ENCODE data around the gene SDHA. TPM values are rescaled to one million over a fixed set of nuclear protein-coding genes. Genes with fewer than 3 reads are reported as not detected.
"Not testable (repeated sequence)": the region's sequence is repeated elsewhere in the genome, so short reads cannot be mapped to it uniquely, and the experiment has no call there.

Gene SDHA
- total and polyA plus RNA-seq, 5 experiments from 2014 or later: 130 to 200 (median 160) TPM

GRCh38 chr5:219991-220390 lies 1.9 kb downstream of the SDHA start:
- no peaks in the 10 kb centered on the region for H3K9me3 Mint-ChIP-seq
- peak overlapping the region; percentile 90 to 97 (median 95) for H3K4me3 Mint-ChIP-seq
- H3K36me3 Mint-ChIP-seq: peaks cover 0 to 31% (median 9%) of the 10 kb centered on the region in 3 donors
- H3K4me1 Mint-ChIP-seq: peaks cover 19 to 58% (median 55%) of the 10 kb centered on the region in 4 donors
- peak in 1 of 2 donors; percentile 21 for ATAC-seq
- peak in 3 of 10 donors; percentile 32 to 50 (median 50) for DNase-seq
- POLR2A ChIA-PET: interaction anchor here (0.7 to 3.6 kb wide), 4 partner anchors 17 to 173 kb away, joined by 3 to 32 read pairs (median 18); partner anchors contain the start of gene PDCD6
- H3K27ac Mint-ChIP-seq: peak overlapping the region; percentile 86 to 98 (median 96)
- H3K27me3 Mint-ChIP-seq: no peaks in the 10 kb centered on the region

- H3K27me3 Mint-ChIP-seq, POLR2A ChIA-PET, ATAC-seq, H3K4me3 Mint-ChIP-seq, H3K9me3 Mint-ChIP-seq, DNase-seq: not testable (repeated sequence)
- peaks cover 12 to 45% (median 36%) of the 10 kb centered on the region in 4 donors for H3K4me1 Mint-ChIP-seq
- peaks cover 4 to 45% (median 18%) of the 10 kb centered on the region in 3 donors for H3K36me3 Mint-ChIP-seq
- H3K27ac Mint-ChIP-seq: peak overlapping the region in 6 of 10 donors; percentile 13 to 72 (median 40)
Observed at GRCh38 chr5:222951-223715, 5.0 kb downstream of the SDHA start.

GRCh38 chr5:223791-224190 lies 5.7 kb downstream of the SDHA start:
- ATAC-seq (no peak), DNase-seq (no peak)
- Mint-ChIP-seq H3K9me3 (no peaks in the 10 kb centered on the region), H3K4me1 (peaks cover 12 to 45% (median 36%) of the 10 kb centered on the region in 4 donors), H3K4me3 (no peak overlapping the region), H3K27ac (peak overlapping the region in 2 of 10 donors; percentile 22 to 33), H3K27me3 (no peaks in the 10 kb centered on the region), H3K36me3 (peaks cover 6 to 51% (median 19%) of the 10 kb centered on the region in 3 donors)
- POLR2A ChIA-PET: no interaction called here

GRCh38 chr5:225334-225733 lies 7.2 kb downstream of the SDHA start:
- ATAC-seq (no peak), DNase-seq (peak in 1 of 10 donors; percentile 17)
- H3K27ac Mint-ChIP-seq: peak overlapping the region in 3 of 10 donors; percentile 38 to 87 (median 84)
- no peaks in the 10 kb centered on the region for H3K27me3 Mint-ChIP-seq
- peaks cover 14 to 42% (median 28%) of the 10 kb centered on the region in 4 donors for H3K4me1 Mint-ChIP-seq
- H3K4me3 Mint-ChIP-seq: peak overlapping the region in 2 of 10 donors; percentile 22 to 48
- H3K9me3 Mint-ChIP-seq: no peaks in the 10 kb centered on the region
- POLR2A ChIA-PET: no interaction called here
- H3K36me3 Mint-ChIP-seq: peaks cover 12 to 64% (median 26%) of the 10 kb centered on the region in 3 donors

GRCh38 chr5:227375-227774 lies 9.3 kb downstream of the SDHA start:
- ATAC-seq, H3K27me3 Mint-ChIP-seq, H3K9me3 Mint-ChIP-seq, POLR2A ChIA-PET, H3K4me3 Mint-ChIP-seq, DNase-seq: not testable (repeated sequence)
- Mint-ChIP-seq H3K4me1 (peaks cover 8 to 26% (median 11%) of the 10 kb centered on the region in 4 donors), H3K27ac (peak overlapping the region in 1 of 10 donors; percentile 45), H3K36me3 (peaks cover 12 to 84% (median 32%) of the 10 kb centered on the region in 3 donors)

- Mint-ChIP-seq H3K36me3 (peaks cover 12 to 93% (median 32%) of the 10 kb centered on the region in 3 donors), H3K27me3 (no peaks in the 10 kb centered on the region)
Observed at GRCh38 chr5:228886-229285, 10.8 kb downstream of the SDHA start.

GRCh38 chr5:230711-231110 lies 12.6 kb downstream of the SDHA start:
- no peak for DNase-seq
- H3K9me3 Mint-ChIP-seq: no peaks in the 10 kb centered on the region
- POLR2A ChIA-PET: no interaction called here
- H3K4me3 Mint-ChIP-seq: no peak overlapping the region
- H3K27me3 Mint-ChIP-seq: no peaks in the 10 kb centered on the region
- H3K27ac Mint-ChIP-seq: no peak overlapping the region
- peaks cover 12 to 92% (median 34%) of the 10 kb centered on the region in 3 donors for H3K36me3 Mint-ChIP-seq
- no peak for ATAC-seq
- H3K4me1 Mint-ChIP-seq: peaks cover 0 to 6% (median under 1%) of the 10 kb centered on the region in 4 donors

More at GRCh38 chr5:228886-229285, 10.8 kb downstream of the SDHA start:
- ATAC-seq (no peak), DNase-seq (no peak)
- H3K27ac Mint-ChIP-seq: no peak overlapping the region
- H3K4me3 Mint-ChIP-seq: no peak overlapping the region
- H3K9me3 Mint-ChIP-seq: no peaks in the 10 kb centered on the region
- POLR2A ChIA-PET: no interaction called here
- peaks cover 0 to 15% (median 3%) of the 10 kb centered on the region in 4 donors for H3K4me1 Mint-ChIP-seq

GRCh38 chr5:231661-232060 lies 13.5 kb downstream of the SDHA start:
- no peaks in the 10 kb centered on the region for H3K27me3 Mint-ChIP-seq
- no peak overlapping the region for H3K4me3 Mint-ChIP-seq
- peak overlapping the region in 3 of 10 donors; percentile 2 to 43 (median 10) for H3K27ac Mint-ChIP-seq
- H3K9me3 Mint-ChIP-seq: no peaks in the 10 kb centered on the region
- H3K36me3 Mint-ChIP-seq: peaks cover 12 to 92% (median 34%) of the 10 kb centered on the region in 3 donors
- DNase-seq (no peak), ATAC-seq (no peak)
- H3K4me1 Mint-ChIP-seq: peaks cover 0 to 6% (median 0%) of the 10 kb centered on the region in 4 donors
- POLR2A ChIA-PET: no interaction called here

GRCh38 chr5:233426-233825 lies 15.3 kb downstream of the SDHA start:
- H3K4me1 Mint-ChIP-seq, H3K4me3 Mint-ChIP-seq, DNase-seq, ATAC-seq, H3K9me3 Mint-ChIP-seq, H3K27ac Mint-ChIP-seq, H3K27me3 Mint-ChIP-seq, POLR2A ChIA-PET: not testable (repeated sequence)
- H3K36me3 Mint-ChIP-seq: peaks cover 7 to 88% (median 33%) of the 10 kb centered on the region in 3 donors

- no peaks in the 10 kb centered on the region for H3K27me3 Mint-ChIP-seq
- no peaks in the 10 kb centered on the region for H3K4me1 Mint-ChIP-seq
- H3K27ac Mint-ChIP-seq: peak overlapping the region in 1 of 10 donors; percentile 62
- POLR2A ChIA-PET: no interaction called here
- H3K9me3 Mint-ChIP-seq: no peaks in the 10 kb centered on the region
- H3K4me3 Mint-ChIP-seq: no peak overlapping the region
- ATAC-seq: no peak
- DNase-seq: no peak
- H3K36me3 Mint-ChIP-seq: peaks cover 0 to 87% (median 26%) of the 10 kb centered on the region in 3 donors
Observed at GRCh38 chr5:234450-234849, 16.3 kb downstream of the SDHA start.

- H3K4me1 Mint-ChIP-seq, DNase-seq, H3K27me3 Mint-ChIP-seq, H3K9me3 Mint-ChIP-seq, POLR2A ChIA-PET, H3K4me3 Mint-ChIP-seq: not testable (repeated sequence)
- peak in 1 of 2 donors; percentile 37 for ATAC-seq
- H3K36me3 Mint-ChIP-seq: peaks cover 0 to 89% (median 31%) of the 10 kb centered on the region in 3 donors
- peak overlapping the region in 1 of 10 donors; percentile 25 for H3K27ac Mint-ChIP-seq
Observed at GRCh38 chr5:235527-235926, 17.4 kb downstream of the SDHA start.

GRCh38 chr5:237931-238330 lies 19.8 kb downstream of the SDHA start:
- H3K27ac Mint-ChIP-seq, POLR2A ChIA-PET, H3K9me3 Mint-ChIP-seq, H3K27me3 Mint-ChIP-seq, H3K4me1 Mint-ChIP-seq, H3K4me3 Mint-ChIP-seq, DNase-seq, ATAC-seq: not testable (repeated sequence)
- H3K36me3 Mint-ChIP-seq: peaks cover 11 to 88% (median 47%) of the 10 kb centered on the region in 3 donors

GRCh38 chr5:240550-240949 lies 22.4 kb downstream of the SDHA start:
- DNase-seq, ATAC-seq, H3K27ac Mint-ChIP-seq, H3K9me3 Mint-ChIP-seq, H3K4me3 Mint-ChIP-seq, POLR2A ChIA-PET, H3K27me3 Mint-ChIP-seq: not testable (repeated sequence)
- Mint-ChIP-seq H3K4me1 (peaks cover 0 to 22% (median 14%) of the 10 kb centered on the region in 4 donors), H3K36me3 (peaks cover 11 to 72% (median 35%) of the 10 kb centered on the region in 3 donors)
